ENCODE results near the gene CALD1. TPM values are rescaled to one million over a fixed set of nuclear protein-coding genes. Genes with fewer than 3 reads are reported as not detected.
A peak's percentile ranks its signal among the peaks of the same experiment; 100 is the strongest.

The CALD1 gene
- total RNA-seq, 4 donors from 2014 or later: 351 to 1,046 (median 551) TPM

DNA sequence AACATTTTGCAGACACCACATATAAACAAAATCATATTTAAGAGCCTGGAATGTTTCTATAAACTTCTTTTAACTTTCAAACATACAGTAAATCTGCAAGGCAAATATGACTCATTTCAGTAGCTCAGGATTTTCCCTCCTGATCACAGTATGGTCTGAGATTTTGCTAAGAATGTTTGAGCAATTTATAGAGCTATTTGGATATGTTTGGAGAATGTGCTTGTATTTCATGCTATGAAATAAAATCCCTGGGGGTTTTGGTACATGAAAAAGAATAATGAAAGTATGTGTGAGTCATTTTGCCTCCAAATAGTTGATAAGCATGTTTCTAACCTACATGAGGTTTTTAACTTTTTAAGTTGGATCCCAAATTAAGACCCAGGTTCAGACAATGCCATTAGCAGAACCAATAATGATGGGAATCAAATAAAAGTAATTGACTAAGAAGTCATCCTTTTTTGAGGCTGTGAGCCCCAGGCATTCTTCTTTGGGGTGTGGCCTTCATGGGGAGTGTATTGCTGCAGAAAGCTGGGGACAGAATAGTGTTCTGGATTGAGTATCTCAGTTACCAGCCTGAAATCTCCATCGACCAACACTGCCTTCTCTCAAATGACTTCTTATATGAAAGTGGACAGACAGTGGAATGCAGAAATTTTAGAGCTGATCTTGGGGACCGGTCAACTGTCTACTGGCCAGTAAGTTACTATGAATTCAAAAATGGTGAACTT, 140.8 kb downstream of the CALD1 start:
- Histone ChIP-seq H3K4me3 (no peak overlapping the region), H3K4me1 (peaks cover 10 to 11% of the 10 kb centered on the region in 2 donors), H3K36me3 (no peaks in the 10 kb centered on the region), H3K27ac (no peak overlapping the region), H3K27me3 (no peaks in the 10 kb centered on the region), H3K9me3 (no peaks in the 10 kb centered on the region)
- DNase-seq: no peak
- TF ChIP-seq, protein P1, sequence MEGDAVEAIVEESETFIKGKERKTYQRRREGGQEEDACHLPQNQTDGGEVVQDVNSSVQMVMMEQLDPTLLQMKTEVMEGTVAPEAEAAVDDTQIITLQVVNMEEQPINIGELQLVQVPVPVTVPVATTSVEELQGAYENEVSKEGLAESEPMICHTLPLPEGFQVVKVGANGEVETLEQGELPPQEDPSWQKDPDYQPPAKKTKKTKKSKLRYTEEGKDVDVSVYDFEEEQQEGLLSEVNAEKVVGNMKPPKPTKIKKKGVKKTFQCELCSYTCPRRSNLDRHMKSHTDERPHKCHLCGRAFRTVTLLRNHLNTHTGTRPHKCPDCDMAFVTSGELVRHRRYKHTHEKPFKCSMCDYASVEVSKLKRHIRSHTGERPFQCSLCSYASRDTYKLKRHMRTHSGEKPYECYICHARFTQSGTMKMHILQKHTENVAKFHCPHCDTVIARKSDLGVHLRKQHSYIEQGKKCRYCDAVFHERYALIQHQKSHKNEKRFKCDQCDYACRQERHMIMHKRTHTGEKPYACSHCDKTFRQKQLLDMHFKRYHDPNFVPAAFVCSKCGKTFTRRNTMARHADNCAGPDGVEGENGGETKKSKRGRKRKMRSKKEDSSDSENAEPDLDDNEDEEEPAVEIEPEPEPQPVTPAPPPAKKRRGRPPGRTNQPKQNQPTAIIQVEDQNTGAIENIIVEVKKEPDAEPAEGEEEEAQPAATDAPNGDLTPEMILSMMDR (IDR thresholded peaks at IDR 0.05): no peak
- TF ChIP-seq POLR2A (IDR thresholded peaks at IDR 0.05): no peak
- intact Hi-C loops (cut with DNase I; ENCODE audit: low total_unique reads): no loop called here

DNA sequence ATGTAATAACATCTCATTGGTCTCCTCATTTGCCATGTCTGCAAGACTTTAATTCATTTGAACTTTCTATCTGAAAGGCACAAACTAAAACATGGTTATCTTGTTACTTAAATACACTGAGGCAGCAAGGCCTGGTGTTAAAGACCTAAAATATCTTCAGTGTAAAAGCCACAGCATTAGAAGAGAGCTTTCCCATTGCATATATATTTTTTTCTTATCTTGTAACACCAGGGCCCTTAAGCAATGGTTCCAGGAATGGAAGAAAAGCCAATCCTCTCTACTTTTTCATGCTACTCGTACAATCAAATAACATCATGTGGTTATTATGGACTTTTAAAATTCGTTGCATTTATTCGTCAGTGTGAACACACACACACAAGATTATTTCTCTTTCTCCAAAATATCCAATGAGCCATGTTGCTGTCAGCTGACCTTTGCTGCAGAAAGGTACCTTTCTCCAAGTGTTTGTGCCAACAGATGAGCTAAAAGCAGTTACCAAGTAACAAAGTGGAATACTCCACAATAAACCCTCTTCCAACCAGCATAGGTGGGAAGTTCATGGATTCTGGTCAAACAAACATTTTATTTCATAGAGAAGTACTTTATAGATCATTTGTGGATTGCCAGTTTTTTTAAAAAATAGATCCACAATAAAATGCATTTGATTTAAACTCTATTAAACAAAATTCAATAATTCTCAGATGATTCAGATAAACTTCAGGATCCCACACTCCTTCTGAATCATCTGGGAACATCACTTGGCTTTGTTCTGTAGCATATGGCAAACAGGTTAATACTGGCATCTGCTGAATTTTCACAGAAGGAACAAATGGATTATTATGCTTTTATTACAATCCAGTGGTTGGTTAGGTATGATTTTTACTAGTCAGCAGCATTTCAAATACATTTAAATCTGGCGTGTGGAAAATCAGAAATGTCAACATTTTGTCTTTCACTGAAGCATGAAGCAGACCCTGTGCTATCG, 143.6 kb downstream of the CALD1 start:
- Histone ChIP-seq H3K27me3 (no peaks in the 10 kb centered on the region), H3K27ac (no peak overlapping the region), H3K9me3 (no peaks in the 10 kb centered on the region), H3K4me3 (no peak overlapping the region), H3K4me1 (peaks cover 0 to 6% of the 10 kb centered on the region in 2 donors), H3K36me3 (no peaks in the 10 kb centered on the region)
- no peak for DNase-seq
- intact Hi-C loops (cut with DNase I; ENCODE audit: low total_unique reads): no loop called here
- TF ChIP-seq, protein P1 (IDR thresholded peaks at IDR 0.05): no peak
- no peak for TF ChIP-seq POLR2A (IDR thresholded peaks at IDR 0.05)

- H3K27ac ChIP-seq: peak overlapping the region in 1 of 2 donors; percentile 26
Observed at GRCh38 chr7:134925766-134926165, 146.3 kb downstream of the CALD1 start.

DNA sequence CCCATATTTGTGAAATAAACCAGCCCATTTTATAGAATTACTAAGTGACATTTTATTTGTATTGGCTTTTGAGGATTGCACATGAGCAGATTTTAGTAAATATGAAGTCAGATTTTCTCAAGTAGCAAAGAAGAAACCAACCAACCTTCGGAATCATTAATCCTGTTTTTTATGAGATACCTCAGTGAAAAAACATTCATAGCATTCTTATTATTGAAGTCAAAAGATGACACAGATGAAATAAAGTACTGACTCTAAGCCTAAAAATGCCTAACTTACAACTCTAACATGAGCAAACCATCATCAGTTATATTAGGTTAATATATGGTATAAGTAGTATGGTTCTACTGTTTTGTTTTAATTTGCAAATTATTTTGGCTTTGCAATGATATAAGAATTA, 147.0 kb downstream of the CALD1 start:
- H3K9me3 ChIP-seq: no peaks in the 10 kb centered on the region
- intact Hi-C loops (cut with DNase I; ENCODE audit: low total_unique reads): no loop called here
- no peak for TF ChIP-seq POLR2A (IDR thresholded peaks at IDR 0.05)
- TF ChIP-seq, protein P1 (IDR thresholded peaks at IDR 0.05): no peak
- no peaks in the 10 kb centered on the region for H3K27me3 ChIP-seq
- H3K4me1 ChIP-seq: no peaks in the 10 kb centered on the region
- H3K4me3 ChIP-seq: no peak overlapping the region
- H3K36me3 ChIP-seq: no peaks in the 10 kb centered on the region
- peak overlapping the region in 1 of 2 donors; percentile 26 for H3K27ac ChIP-seq
- no peak for DNase-seq

More at GRCh38 chr7:134925766-134926165, 146.3 kb downstream of the CALD1 start:
- Histone ChIP-seq H3K27me3 (no peaks in the 10 kb centered on the region), H3K36me3 (no peaks in the 10 kb centered on the region), H3K9me3 (no peaks in the 10 kb centered on the region), H3K4me1 (no peaks in the 10 kb centered on the region), H3K4me3 (no peak overlapping the region)
- DNase-seq: no peak
- TF ChIP-seq, protein P1 (IDR thresholded peaks at IDR 0.05): no peak
- no peak for TF ChIP-seq POLR2A (IDR thresholded peaks at IDR 0.05)
- intact Hi-C loops (cut with DNase I; ENCODE audit: low total_unique reads): no loop called here

- DNase-seq: no peak
- H3K4me3 ChIP-seq: no peak overlapping the region
- TF ChIP-seq, protein P1 (IDR thresholded peaks at IDR 0.05): no peak
- no peak for TF ChIP-seq POLR2A (IDR thresholded peaks at IDR 0.05)
- peaks cover 0 to 6% of the 10 kb centered on the region in 2 donors for H3K4me1 ChIP-seq
- no peak overlapping the region for H3K27ac ChIP-seq
- no peaks in the 10 kb centered on the region for H3K9me3 ChIP-seq
- intact Hi-C loops (cut with DNase I; ENCODE audit: low total_unique reads): no loop called here
- H3K36me3 ChIP-seq: no peaks in the 10 kb centered on the region
- H3K27me3 ChIP-seq: no peaks in the 10 kb centered on the region
Observed at GRCh38 chr7:134927076-134927475, 147.6 kb downstream of the CALD1 start.

All from uterus (tissue), 4 donors.